Measurements from ENCODE around the gene CYP46A1. TPM values are rescaled to one million over a fixed set of nuclear protein-coding genes. Genes with fewer than 3 reads are reported as not detected.
A peak's percentile ranks its signal among the peaks of the same experiment; 100 is the strongest.

Gene CYP46A1
- total RNA-seq, 1 experiment from 2014 or later: 0.59 TPM

- H3K4me1 Mint-ChIP-seq: peaks cover 60 to 75% of the 10 kb centered on the region in 2 experiments
- Histone ChIP-seq H3K9me3 (ENCODE audit: control insufficient read depth, low read depth, low read length) (no peaks in the 10 kb centered on the region), H3K23ac (ENCODE audit: insufficient read length, low read depth, low read length) (no peak overlapping the region), H3K56ac (ENCODE audit: insufficient read length, low read depth, low read length) (no peak overlapping the region), H3K23me2 (ENCODE audit: insufficient read length, low read depth, low read length, poor library complexity, severe bottlenecking) (no peaks in the 10 kb centered on the region), H2AK5ac (ENCODE audit: insufficient read length, low read length) (no peak overlapping the region), H4K5ac (ENCODE audit: insufficient read length, low read depth, low read length) (no peak overlapping the region), H3K9ac (ENCODE audit: extremely low read depth, insufficient read length, low read length) (no peak overlapping the region), H4K20me1 (ENCODE audit: control insufficient read depth, insufficient read depth, insufficient read length) (no peaks in the 10 kb centered on the region), H3K4me2 (ENCODE audit: insufficient read depth, insufficient read length, low read length) (no peak overlapping the region), H2BK120ac (ENCODE audit: low read depth, low read length, poor library complexity, severe bottlenecking) (no peak overlapping the region), H2BK20ac (ENCODE audit: low read depth, low read length, poor library complexity, severe bottlenecking) (no peak overlapping the region), H3K27ac (ENCODE audit: insufficient read length, low read depth, low read length) (no peak overlapping the region), H3K4ac (ENCODE audit: low read depth, low read length) (no peak overlapping the region), H3K27me3 (ENCODE audit: insufficient read depth, low read length) (no peaks in the 10 kb centered on the region), H3K79me1 (ENCODE audit: insufficient read depth, low read depth, low read length, poor library complexity, severe bottlenecking) (no peaks in the 10 kb centered on the region), H2BK15ac (ENCODE audit: low read depth, low read length) (no peak overlapping the region), H2BK5ac (ENCODE audit: insufficient read length, low read length) (no peak overlapping the region), H4K91ac (ENCODE audit: insufficient read length, low read depth, low read length) (no peak overlapping the region), H3K14ac (ENCODE audit: insufficient read depth, low read length) (no peak overlapping the region), H2BK12ac (ENCODE audit: insufficient read length, low read depth, low read length) (no peak overlapping the region), H3T11ph (ENCODE audit: low read length) (no peak overlapping the region), H3K4me1 (ENCODE audit: insufficient read depth, low read length) (peaks cover 8% of the 10 kb centered on the region), H3K18ac (ENCODE audit: insufficient read length, low read depth, low read length) (no peak overlapping the region), H4K8ac (replicated peaks; ENCODE audit: insufficient read length, low read depth, low read length) (no peak overlapping the region), H2AFZ (ENCODE audit: low read length) (no peak overlapping the region), H3K79me2 (ENCODE audit: insufficient read depth, low read length) (no peaks in the 10 kb centered on the region)
- H3K36me3 Mint-ChIP-seq (ENCODE audit: insufficient read depth in 1 of 3, low read depth in 3 of 3): peaks cover 0 to 11% (median 6%) of the 10 kb centered on the region in 3 experiments; a peak in 3 of 7 replicates
- peak overlapping the region in 1 of 2 experiments; percentile 16; a peak in 1 of 5 replicates for H3K4me3 Mint-ChIP-seq
- H3K27me3 Mint-ChIP-seq (ENCODE audit: low read depth): peaks cover 17% of the 10 kb centered on the region
- TF ChIP-seq, protein P1, sequence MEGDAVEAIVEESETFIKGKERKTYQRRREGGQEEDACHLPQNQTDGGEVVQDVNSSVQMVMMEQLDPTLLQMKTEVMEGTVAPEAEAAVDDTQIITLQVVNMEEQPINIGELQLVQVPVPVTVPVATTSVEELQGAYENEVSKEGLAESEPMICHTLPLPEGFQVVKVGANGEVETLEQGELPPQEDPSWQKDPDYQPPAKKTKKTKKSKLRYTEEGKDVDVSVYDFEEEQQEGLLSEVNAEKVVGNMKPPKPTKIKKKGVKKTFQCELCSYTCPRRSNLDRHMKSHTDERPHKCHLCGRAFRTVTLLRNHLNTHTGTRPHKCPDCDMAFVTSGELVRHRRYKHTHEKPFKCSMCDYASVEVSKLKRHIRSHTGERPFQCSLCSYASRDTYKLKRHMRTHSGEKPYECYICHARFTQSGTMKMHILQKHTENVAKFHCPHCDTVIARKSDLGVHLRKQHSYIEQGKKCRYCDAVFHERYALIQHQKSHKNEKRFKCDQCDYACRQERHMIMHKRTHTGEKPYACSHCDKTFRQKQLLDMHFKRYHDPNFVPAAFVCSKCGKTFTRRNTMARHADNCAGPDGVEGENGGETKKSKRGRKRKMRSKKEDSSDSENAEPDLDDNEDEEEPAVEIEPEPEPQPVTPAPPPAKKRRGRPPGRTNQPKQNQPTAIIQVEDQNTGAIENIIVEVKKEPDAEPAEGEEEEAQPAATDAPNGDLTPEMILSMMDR (conservative IDR thresholded peaks at IDR 0.05): no peak
- H3K27ac Mint-ChIP-seq: peak overlapping the region in 1 of 3 experiments; percentile 44; a peak in 2 of 7 replicates
- H3K9me3 Mint-ChIP-seq: no peaks in the 10 kb centered on the region; a peak in 1 of 5 replicates
- no peak for DNase-seq
- WGBS (ENCODE audit: extremely low coverage, insufficient read length, low lambda C conversion rate): no CpG with 5 or more reads among the region's 2 CpGs
Measured at GRCh38 chr14:99667045-99667444, 17.1 kb upstream of the CYP46A1 start.

All from H9 (cell line).